ENCODE data around the gene PRM3.

Gene PRM3

GRCh38 chr16:11224096-11224893 lies 49.1 kb downstream of the PRM3 start:
- DNase-seq: no peak
